HL-60 (cell line): ENCODE results near the gene HSPA4.

Experiments
- DNase-seq, 2 experiments: peaks; one replicate each; pipeline ENCODE4 v3.0.0-alpha.2; 2010 to 2020; ENCODE audit warnings: low read depth in 1 of 2, low spot score in 1 of 2
- H3K27ac ChIP-seq: fragments of 250-450 bp; sonication (Bioruptor Pico); replicated peaks from 2 replicates; pipeline ENCODE4 v1.5.1; 2020; ENCODE audit warnings: mild to moderate bottlenecking, moderate library complexity
- H3K27me3 ChIP-seq: fragments of 250-450 bp; sonication (Bioruptor Pico); 2 replicates; pipeline ENCODE4 v1.5.1; 2021; ENCODE audit warnings: mild to moderate bottlenecking, moderate library complexity; ENCODE audit not compliant: insufficient read depth, poor library complexity, severe bottlenecking
- H3K4me3 ChIP-seq: replicated peaks from 2 replicates; pipeline ENCODE4 v1.5.1; 2011; ENCODE audit warnings: mild to moderate bottlenecking, control low read depth, low read length; ENCODE audit not compliant: insufficient read depth
- GABPA ChIP-seq: IDR thresholded peaks from 2 replicates; pipeline ENCODE4 v1.6.1; 2012; ENCODE audit warnings: low read depth
- POLR2AphosphoS5 ChIP-seq: IDR thresholded peaks from 2 replicates; pipeline ENCODE4 v1.6.1; 2012; ENCODE audit warnings: low read depth
- SPI1 ChIP-seq: IDR thresholded peaks from 2 replicates; pipeline ENCODE4 v1.6.1; 2012; ENCODE audit warnings: low read depth, mild to moderate bottlenecking, borderline replicate concordance
- TF ChIP-seq, protein P1 (sequence below): IDR thresholded peaks from one replicate; pipeline ENCODE4 v1.5.1; 2011; ENCODE audit warnings: low read length, control low read depth, inconsistent platforms; ENCODE audit not compliant: insufficient read depth
- TF ChIP-seq, protein P2 (sequence below): IDR thresholded peaks from 2 replicates; pipeline ENCODE4 v1.6.1; 2012; ENCODE audit warnings: low read depth; ENCODE audit not compliant: insufficient replicate concordance

The HSPA4 gene

DNA sequence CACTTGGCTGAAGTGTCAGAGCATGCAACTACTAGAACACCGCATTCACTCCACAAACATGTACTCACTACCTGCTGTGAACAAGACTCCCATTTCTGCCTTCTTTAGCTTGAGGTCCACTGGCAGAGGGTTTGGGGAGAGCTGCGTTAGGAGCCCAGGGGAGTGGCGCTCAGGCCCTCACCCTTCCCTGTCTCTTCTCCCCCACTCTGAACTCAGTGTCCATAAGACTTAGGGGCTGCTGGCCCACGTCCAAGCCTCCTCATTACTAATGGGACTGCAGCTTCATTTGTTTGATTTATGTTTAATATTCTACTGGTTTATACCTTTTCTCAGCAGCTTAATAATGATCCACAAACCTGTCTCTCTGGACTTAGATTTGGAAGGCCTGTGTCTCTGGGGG lies 70.9 kb downstream of the HSPA4 start:
- TF ChIP-seq GABPA: no peak
- no peak for TF ChIP-seq SPI1
- TF ChIP-seq, protein P1, sequence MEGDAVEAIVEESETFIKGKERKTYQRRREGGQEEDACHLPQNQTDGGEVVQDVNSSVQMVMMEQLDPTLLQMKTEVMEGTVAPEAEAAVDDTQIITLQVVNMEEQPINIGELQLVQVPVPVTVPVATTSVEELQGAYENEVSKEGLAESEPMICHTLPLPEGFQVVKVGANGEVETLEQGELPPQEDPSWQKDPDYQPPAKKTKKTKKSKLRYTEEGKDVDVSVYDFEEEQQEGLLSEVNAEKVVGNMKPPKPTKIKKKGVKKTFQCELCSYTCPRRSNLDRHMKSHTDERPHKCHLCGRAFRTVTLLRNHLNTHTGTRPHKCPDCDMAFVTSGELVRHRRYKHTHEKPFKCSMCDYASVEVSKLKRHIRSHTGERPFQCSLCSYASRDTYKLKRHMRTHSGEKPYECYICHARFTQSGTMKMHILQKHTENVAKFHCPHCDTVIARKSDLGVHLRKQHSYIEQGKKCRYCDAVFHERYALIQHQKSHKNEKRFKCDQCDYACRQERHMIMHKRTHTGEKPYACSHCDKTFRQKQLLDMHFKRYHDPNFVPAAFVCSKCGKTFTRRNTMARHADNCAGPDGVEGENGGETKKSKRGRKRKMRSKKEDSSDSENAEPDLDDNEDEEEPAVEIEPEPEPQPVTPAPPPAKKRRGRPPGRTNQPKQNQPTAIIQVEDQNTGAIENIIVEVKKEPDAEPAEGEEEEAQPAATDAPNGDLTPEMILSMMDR: no peak
- no peak for TF ChIP-seq POLR2AphosphoS5
- TF ChIP-seq, protein P2, sequence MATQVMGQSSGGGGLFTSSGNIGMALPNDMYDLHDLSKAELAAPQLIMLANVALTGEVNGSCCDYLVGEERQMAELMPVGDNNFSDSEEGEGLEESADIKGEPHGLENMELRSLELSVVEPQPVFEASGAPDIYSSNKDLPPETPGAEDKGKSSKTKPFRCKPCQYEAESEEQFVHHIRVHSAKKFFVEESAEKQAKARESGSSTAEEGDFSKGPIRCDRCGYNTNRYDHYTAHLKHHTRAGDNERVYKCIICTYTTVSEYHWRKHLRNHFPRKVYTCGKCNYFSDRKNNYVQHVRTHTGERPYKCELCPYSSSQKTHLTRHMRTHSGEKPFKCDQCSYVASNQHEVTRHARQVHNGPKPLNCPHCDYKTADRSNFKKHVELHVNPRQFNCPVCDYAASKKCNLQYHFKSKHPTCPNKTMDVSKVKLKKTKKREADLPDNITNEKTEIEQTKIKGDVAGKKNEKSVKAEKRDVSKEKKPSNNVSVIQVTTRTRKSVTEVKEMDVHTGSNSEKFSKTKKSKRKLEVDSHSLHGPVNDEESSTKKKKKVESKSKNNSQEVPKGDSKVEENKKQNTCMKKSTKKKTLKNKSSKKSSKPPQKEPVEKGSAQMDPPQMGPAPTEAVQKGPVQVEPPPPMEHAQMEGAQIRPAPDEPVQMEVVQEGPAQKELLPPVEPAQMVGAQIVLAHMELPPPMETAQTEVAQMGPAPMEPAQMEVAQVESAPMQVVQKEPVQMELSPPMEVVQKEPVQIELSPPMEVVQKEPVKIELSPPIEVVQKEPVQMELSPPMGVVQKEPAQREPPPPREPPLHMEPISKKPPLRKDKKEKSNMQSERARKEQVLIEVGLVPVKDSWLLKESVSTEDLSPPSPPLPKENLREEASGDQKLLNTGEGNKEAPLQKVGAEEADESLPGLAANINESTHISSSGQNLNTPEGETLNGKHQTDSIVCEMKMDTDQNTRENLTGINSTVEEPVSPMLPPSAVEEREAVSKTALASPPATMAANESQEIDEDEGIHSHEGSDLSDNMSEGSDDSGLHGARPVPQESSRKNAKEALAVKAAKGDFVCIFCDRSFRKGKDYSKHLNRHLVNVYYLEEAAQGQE: no peak
- no peaks in the 10 kb centered on the region for H3K27me3 ChIP-seq
- no peak for DNase-seq
- H3K4me3 ChIP-seq: no peak overlapping the region
- H3K27ac ChIP-seq: no peak overlapping the region

DNA sequence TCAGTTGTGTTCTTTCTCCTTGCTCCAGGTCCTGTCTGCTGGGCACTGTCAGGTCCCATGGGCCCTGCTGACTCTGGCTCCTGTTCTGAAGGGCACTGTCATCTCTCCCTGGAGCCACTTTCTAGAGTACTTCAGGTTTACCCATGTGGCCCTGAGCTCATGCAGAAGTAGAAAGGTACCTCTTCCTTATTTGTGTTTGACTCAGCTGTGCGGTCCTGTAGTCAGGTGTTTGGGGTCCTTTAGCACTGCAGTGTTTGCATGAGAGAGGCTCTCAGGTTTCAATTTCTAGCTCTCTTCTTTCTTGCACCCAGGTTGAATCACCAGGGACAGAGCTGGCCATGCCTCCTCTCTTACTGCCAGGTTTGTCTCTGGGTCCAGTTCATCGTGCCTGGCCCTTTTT lies 71.5 kb downstream of the HSPA4 start:
- Histone ChIP-seq H3K27me3 (no peaks in the 10 kb centered on the region), H3K27ac (no peak overlapping the region), H3K4me3 (no peak overlapping the region)
- TF ChIP-seq, protein P1: no peak
- TF ChIP-seq SPI1 (no peak), POLR2AphosphoS5 (no peak), GABPA (no peak)
- TF ChIP-seq, protein P2: no peak
- DNase-seq: no peak

DNA sequence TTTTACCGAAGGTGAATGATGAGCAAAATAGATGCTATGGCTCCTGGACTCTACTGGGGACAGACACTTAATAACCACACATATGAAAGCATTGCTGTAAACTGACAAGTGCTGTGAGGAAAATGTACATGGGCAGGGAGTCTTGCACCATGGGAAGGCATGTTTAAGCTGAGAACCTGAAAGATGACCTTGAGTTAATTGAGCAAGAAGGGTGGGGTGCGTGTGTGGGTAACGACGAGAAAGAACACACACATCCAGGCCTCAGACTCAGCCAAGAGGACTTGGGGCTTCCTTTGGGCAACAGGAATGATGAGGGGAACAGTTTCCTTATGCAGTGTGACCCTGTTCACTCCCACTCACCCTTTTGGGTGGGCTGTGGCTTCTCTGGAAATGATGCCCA lies 73.1 kb downstream of the HSPA4 start:
- TF ChIP-seq, protein P2: no peak
- TF ChIP-seq, protein P1: no peak
- TF ChIP-seq POLR2AphosphoS5 (no peak), SPI1 (no peak), GABPA (no peak)
- DNase-seq: no peak
- Histone ChIP-seq H3K4me3 (no peak overlapping the region), H3K27ac (no peak overlapping the region), H3K27me3 (no peaks in the 10 kb centered on the region)
